A673 (cell line): ENCODE data around the gene GRID2.

Experiments used
- EZH2 ChIP-seq: fragments of 200-600 bp; sonication (generic); IDR thresholded peaks from 2 replicates; pipeline ENCODE4 v1.6.1; 2017; ENCODE audit warnings: borderline replicate concordance, low read depth, mild to moderate bottlenecking, mixed read lengths, antibody characterized with exemption, low read length; ENCODE audit not compliant: poor library complexity, severe bottlenecking
- TF ChIP-seq, protein P1 (sequence below): fragments of 300-800, 200-600 bp; sonication (generic); conservative IDR thresholded peaks from 2 replicates; pipeline ENCODE4 v1.5.1; 2017; ENCODE audit warnings: low read depth, mild to moderate bottlenecking, antibody characterized with exemption, low read length, moderate library complexity, mixed read lengths

DNA sequence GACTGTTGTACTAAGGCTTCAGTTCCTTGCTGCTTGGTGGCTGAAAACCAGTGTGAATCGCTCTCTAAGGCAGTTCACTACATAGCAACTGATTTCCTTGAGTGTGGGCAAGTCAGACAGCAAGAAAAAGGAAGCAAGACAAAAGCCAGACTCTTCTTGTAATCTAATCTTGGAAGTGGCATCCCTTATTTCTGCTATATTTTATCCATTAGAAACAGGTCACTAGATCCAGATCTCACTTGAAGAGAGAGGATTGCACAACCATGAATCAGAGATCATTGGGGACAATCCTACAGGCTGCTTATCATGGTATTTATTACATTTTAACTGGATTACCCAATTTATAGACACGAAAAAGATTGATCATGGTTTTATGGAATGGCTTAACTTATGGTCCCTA lies 684.5 kb downstream of the GRID2 start:
- TF ChIP-seq, protein P1, sequence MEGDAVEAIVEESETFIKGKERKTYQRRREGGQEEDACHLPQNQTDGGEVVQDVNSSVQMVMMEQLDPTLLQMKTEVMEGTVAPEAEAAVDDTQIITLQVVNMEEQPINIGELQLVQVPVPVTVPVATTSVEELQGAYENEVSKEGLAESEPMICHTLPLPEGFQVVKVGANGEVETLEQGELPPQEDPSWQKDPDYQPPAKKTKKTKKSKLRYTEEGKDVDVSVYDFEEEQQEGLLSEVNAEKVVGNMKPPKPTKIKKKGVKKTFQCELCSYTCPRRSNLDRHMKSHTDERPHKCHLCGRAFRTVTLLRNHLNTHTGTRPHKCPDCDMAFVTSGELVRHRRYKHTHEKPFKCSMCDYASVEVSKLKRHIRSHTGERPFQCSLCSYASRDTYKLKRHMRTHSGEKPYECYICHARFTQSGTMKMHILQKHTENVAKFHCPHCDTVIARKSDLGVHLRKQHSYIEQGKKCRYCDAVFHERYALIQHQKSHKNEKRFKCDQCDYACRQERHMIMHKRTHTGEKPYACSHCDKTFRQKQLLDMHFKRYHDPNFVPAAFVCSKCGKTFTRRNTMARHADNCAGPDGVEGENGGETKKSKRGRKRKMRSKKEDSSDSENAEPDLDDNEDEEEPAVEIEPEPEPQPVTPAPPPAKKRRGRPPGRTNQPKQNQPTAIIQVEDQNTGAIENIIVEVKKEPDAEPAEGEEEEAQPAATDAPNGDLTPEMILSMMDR, result no peak
- no peak for TF ChIP-seq EZH2
